ENCODE results near the gene ANKS4B. TPM values are rescaled to one million over a fixed set of nuclear protein-coding genes. Genes with fewer than 3 reads are reported as not detected.

Gene ANKS4B
- total RNA-seq: not detected in 2 replicates

DNA sequence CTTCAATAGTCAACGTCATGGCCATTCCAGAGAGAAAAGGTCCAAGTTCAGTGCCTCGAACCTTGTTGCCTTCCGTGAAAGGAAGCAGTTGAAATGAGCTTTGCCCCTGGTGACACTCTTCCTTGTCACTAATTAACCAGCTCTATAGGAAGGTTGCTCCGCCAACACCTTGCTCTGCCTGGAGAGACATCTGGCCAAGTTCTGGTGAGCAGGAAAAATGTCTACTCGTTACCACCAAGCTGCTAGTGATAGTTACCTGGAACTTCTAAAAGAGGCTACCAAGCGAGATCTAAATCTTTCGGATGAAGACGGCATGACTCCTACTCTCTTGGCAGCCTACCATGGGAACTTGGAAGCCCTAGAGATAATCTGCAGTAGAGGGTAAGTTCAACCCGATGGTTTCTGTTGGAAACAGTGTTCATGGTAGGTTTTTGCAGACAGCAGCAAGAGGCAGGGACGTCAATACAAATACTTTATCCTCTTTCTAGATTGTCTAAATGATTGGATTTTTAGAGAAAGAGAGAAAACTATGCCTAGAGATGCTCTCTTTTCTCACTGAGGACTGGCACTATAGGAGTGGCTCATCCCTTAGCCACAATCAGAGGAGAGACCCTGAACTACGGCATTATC, at the start of gene ANKS4B:
Gene ANKS4B, plus strand, starts transcription at position 179 of the 630 bp plus-strand sequence. Its CDS starts 39 bp downstream, at position 218.

GRCh38 chr16:21211486-21211885, 22.0 kb upstream of the ANKS4B start, which contains the start of gene ZP2:
Gene ZP2 (minus strand): TSS chr16:21211574. CDS start chr16:21211547, 27 bp downstream.

GRCh38 chr16:21277927-21278706, 44.6 kb downstream of the ANKS4B start, which contains the start of gene CRYM:
Gene CRYM (minus strand): TSS chr16:21278290. CDS start chr16:21278251, 39 bp downstream.

Other genes with a start within 250 kb of the ANKS4B start
- 0.05 TPM in 1 of 2 replicates, not detected in the other for gene DNAH3, start 82.9 kb upstream of the ANKS4B start, total RNA-seq
- gene LDAF1, start 75.0 kb upstream of the ANKS4B start, total RNA-seq: 54.5 and 58.5 TPM in 2 replicates
- gene ZP2, start 22.1 kb upstream of the ANKS4B start, total RNA-seq: not detected in 2 replicates
- 0.51 TPM in 1 of 2 replicates, not detected in the other for gene CRYM, start 44.6 kb downstream of the ANKS4B start, total RNA-seq